NT2/D1 (cell line): ENCODE measurements around the gene SCGN.

Experiments used
- YY1 ChIP-seq: IDR thresholded peaks from 2 replicates; pipeline ENCODE4 v1.6.1; 2011; ENCODE audit not compliant: insufficient read length, insufficient read depth
- ZNF274 ChIP-seq: IDR thresholded peaks from 2 replicates; pipeline ENCODE4 v1.6.1; 2011; ENCODE audit warnings: mild to moderate bottlenecking, low read depth, low read length

GRCh38 chr6:25641377-25641776 lies 10.6 kb upstream of the SCGN start:
- TF ChIP-seq YY1 (no peak), ZNF274 (no peak)
